Neural cell (in vitro differentiated cells): ENCODE results near the gene SOD3. TPM values are rescaled to one million over a fixed set of nuclear protein-coding genes. Genes with fewer than 3 reads are reported as not detected.

Experiments
- H2AFZ ChIP-seq: fragments of 200-600, 300-800 bp; sonication (generic), shearing (Covaris generic); 2 replicates; pipeline ENCODE4 v1.6.0; 2014; ENCODE audit warnings: low read depth, mild to moderate bottlenecking, antibody characterized with exemption, low read length, moderate library complexity
- H3F3A ChIP-seq: fragments of 200-600 bp; shearing (Covaris generic); 2 replicates; pipeline ENCODE4 v1.6.1; 2016; ENCODE audit warnings: mild to moderate bottlenecking, moderate library complexity, mixed read lengths, antibody characterized with exemption, low read length; ENCODE audit not compliant: insufficient read depth, poor library complexity, severe bottlenecking
- H3K27ac ChIP-seq: fragments of 200-600, 300-800 bp; sonication (generic), shearing (Covaris generic); 2 replicates; pipeline ENCODE4 v1.5.1; 2014; ENCODE audit warnings: mild to moderate bottlenecking, low read length, moderate library complexity
- H3K27me3 ChIP-seq: fragments of 300-800, 200-600 bp; sonication (generic), shearing (Covaris generic); 2 replicates; pipeline ENCODE4 v1.6.0; 2014; ENCODE audit warnings: mild to moderate bottlenecking, low read depth, low read length, moderate library complexity; ENCODE audit not compliant: insufficient read depth
- H3K36me3 ChIP-seq: fragments of 300-800, 200-600 bp; sonication (generic), shearing (Covaris generic); 2 replicates; pipeline ENCODE4 v1.5.1; 2014; ENCODE audit warnings: mild to moderate bottlenecking, antibody characterized with exemption, low read length, moderate library complexity; ENCODE audit not compliant: insufficient read depth
- H3K4me2 ChIP-seq: fragments of 300-800, 200-600 bp; sonication (generic), shearing (Covaris generic); 2 replicates; pipeline ENCODE4 v1.6.0; 2014; ENCODE audit warnings: mild to moderate bottlenecking, low read length
- H3K4me3 ChIP-seq: fragments of 300-800, 200-600 bp; sonication (generic), shearing (Covaris generic); 2 replicates; pipeline ENCODE4 v1.5.1; 2014; ENCODE audit warnings: mild to moderate bottlenecking, low read length, moderate library complexity
- H3K79me2 ChIP-seq: fragments of 200-600 bp; shearing (Covaris generic); replicated peaks from 2 replicates; pipeline ENCODE4 v1.6.0; 2014; ENCODE audit warnings: mild to moderate bottlenecking, low read length, moderate library complexity; ENCODE audit not compliant: insufficient read depth
- H3K9ac ChIP-seq: fragments of 300-800, 200-600 bp; sonication (generic), shearing (Covaris generic); 2 replicates; pipeline ENCODE4 v1.6.1; 2016; ENCODE audit warnings: mild to moderate bottlenecking, low read length, mixed read lengths
- H3K9me2 ChIP-seq: fragments of 200-600 bp; shearing (Covaris generic); 2 replicates; pipeline ENCODE4 v1.6.1; 2016; ENCODE audit warnings: mild to moderate bottlenecking, low read length, mixed read lengths; ENCODE audit not compliant: insufficient read depth
- H3K9me3 ChIP-seq: fragments of 200-600, 300-800 bp; sonication (generic), shearing (Covaris generic); 2 replicates; pipeline ENCODE4 v1.6.1; 2016; ENCODE audit warnings: mild to moderate bottlenecking, mixed run types, low read length, moderate library complexity, mixed read lengths
- H4K20me1 ChIP-seq: fragments of 200-600 bp; shearing (Covaris generic); 2 replicates; pipeline ENCODE4 v1.6.1; 2016; ENCODE audit warnings: mild to moderate bottlenecking, mixed run types; ENCODE audit not compliant: insufficient read depth
- EP300 ChIP-seq: fragments of 450-650 bp; conservative IDR thresholded peaks from 2 replicates; pipeline ENCODE4 v1.6.1; 2014; ENCODE audit warnings: antibody characterized with exemption, mild to moderate bottlenecking, moderate library complexity; ENCODE audit not compliant: poor library complexity, severe bottlenecking
- EZH2 ChIP-seq: fragments of 200-600, 300-800 bp; shearing (Covaris generic), sonication (generic); IDR thresholded peaks from 2 replicates; pipeline ENCODE4 v1.6.1; 2014; ENCODE audit warnings: antibody characterized with exemption, low read length, borderline replicate concordance, mild to moderate bottlenecking; ENCODE audit not compliant: insufficient read depth, poor library complexity, severe bottlenecking
- MXI1 ChIP-seq: fragments of 450-650 bp; conservative IDR thresholded peaks from 2 replicates; pipeline ENCODE4 v1.6.1; 2014; ENCODE audit warnings: antibody characterized with exemption, mild to moderate bottlenecking; ENCODE audit not compliant: poor library complexity, severe bottlenecking
- POLR2AphosphoS5 ChIP-seq: IDR thresholded peaks from 2 replicates; pipeline ENCODE4 v1.6.1; 2012
- RAD21 ChIP-seq: fragments of 450-650 bp; conservative IDR thresholded peaks from 2 replicates; pipeline ENCODE4 v1.6.1; 2014; ENCODE audit warnings: antibody characterized with exemption, mild to moderate bottlenecking, moderate library complexity
- SMC3 ChIP-seq: fragments of 450-650 bp; conservative IDR thresholded peaks from 2 replicates; pipeline ENCODE4 v1.6.1; 2014; ENCODE audit warnings: antibody characterized with exemption, mild to moderate bottlenecking, moderate library complexity; ENCODE audit not compliant: poor library complexity
- TAF1 ChIP-seq: IDR thresholded peaks from 2 replicates; pipeline ENCODE4 v1.6.1; 2012; ENCODE audit warnings: low read depth
- polyA plus RNA-seq: library from polyadenylated mRNA; depleted of rRNA; stranded (reverse); fragments of >200 nt; gene quantifications from 2 replicates; pipeline ENCODE4 v1.2.3, GENCODE V29; 2014
- TF ChIP-seq, protein P1 (sequence below): IDR thresholded peaks from 2 replicates; pipeline ENCODE4 v1.6.1; 2012; ENCODE audit warnings: borderline replicate concordance
- TF ChIP-seq, protein P2 (sequence below): fragments of 450-650 bp; IDR thresholded peaks from 2 replicates; pipeline ENCODE4 v1.5.1; 2014; ENCODE audit warnings: antibody characterized with exemption, mild to moderate bottlenecking, moderate library complexity; ENCODE audit not compliant: poor library complexity, severe bottlenecking

Gene SOD3
- polyA plus RNA-seq, 1 donor from 2014 or later = not detected

DNA sequence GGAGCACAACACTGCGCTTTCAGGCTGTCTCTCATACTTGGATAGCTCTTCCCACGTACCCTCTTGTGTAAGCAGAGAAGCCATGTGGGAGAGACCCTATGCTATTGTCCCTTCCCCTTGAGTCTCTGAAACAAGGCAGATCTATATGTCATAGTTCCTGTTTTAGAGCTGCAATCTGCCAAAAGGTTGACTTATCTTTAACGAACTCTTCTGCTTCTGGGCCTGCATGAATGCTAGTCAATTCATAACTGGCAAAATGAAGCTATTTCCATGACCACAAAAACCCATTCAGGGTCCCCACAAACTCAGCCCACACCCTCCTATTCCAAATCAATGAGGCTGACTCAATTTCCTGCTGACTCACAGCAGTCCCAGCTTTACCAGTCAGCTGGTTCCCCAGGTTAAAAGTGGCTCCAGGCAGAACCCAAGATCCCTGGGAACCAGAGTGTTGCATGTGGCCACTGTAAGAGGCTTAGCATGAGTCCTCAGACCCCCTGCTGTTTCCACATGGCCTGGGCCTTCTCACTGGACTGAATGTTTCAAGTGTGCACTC lies 25.3 kb upstream of the SOD3 start:
- no peaks in the 10 kb centered on the region for H3K36me3 ChIP-seq
- no peak overlapping the region for H2AFZ ChIP-seq
- no peak overlapping the region for H3K4me3 ChIP-seq
- no peaks in the 10 kb centered on the region for H3K27me3 ChIP-seq
- H3K9ac ChIP-seq = no peak overlapping the region
- no peaks in the 10 kb centered on the region for H3F3A ChIP-seq
- no peaks in the 10 kb centered on the region for H4K20me1 ChIP-seq
- no peaks in the 10 kb centered on the region for H3K79me2 ChIP-seq
- TF ChIP-seq MXI1 (no peak), EP300 (no peak), TAF1 (no peak), RAD21 (no peak), SMC3 (no peak), POLR2AphosphoS5 (no peak), EZH2 (no peak)
- TF ChIP-seq, protein P1, sequence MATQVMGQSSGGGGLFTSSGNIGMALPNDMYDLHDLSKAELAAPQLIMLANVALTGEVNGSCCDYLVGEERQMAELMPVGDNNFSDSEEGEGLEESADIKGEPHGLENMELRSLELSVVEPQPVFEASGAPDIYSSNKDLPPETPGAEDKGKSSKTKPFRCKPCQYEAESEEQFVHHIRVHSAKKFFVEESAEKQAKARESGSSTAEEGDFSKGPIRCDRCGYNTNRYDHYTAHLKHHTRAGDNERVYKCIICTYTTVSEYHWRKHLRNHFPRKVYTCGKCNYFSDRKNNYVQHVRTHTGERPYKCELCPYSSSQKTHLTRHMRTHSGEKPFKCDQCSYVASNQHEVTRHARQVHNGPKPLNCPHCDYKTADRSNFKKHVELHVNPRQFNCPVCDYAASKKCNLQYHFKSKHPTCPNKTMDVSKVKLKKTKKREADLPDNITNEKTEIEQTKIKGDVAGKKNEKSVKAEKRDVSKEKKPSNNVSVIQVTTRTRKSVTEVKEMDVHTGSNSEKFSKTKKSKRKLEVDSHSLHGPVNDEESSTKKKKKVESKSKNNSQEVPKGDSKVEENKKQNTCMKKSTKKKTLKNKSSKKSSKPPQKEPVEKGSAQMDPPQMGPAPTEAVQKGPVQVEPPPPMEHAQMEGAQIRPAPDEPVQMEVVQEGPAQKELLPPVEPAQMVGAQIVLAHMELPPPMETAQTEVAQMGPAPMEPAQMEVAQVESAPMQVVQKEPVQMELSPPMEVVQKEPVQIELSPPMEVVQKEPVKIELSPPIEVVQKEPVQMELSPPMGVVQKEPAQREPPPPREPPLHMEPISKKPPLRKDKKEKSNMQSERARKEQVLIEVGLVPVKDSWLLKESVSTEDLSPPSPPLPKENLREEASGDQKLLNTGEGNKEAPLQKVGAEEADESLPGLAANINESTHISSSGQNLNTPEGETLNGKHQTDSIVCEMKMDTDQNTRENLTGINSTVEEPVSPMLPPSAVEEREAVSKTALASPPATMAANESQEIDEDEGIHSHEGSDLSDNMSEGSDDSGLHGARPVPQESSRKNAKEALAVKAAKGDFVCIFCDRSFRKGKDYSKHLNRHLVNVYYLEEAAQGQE = no peak
- TF ChIP-seq, protein P2, sequence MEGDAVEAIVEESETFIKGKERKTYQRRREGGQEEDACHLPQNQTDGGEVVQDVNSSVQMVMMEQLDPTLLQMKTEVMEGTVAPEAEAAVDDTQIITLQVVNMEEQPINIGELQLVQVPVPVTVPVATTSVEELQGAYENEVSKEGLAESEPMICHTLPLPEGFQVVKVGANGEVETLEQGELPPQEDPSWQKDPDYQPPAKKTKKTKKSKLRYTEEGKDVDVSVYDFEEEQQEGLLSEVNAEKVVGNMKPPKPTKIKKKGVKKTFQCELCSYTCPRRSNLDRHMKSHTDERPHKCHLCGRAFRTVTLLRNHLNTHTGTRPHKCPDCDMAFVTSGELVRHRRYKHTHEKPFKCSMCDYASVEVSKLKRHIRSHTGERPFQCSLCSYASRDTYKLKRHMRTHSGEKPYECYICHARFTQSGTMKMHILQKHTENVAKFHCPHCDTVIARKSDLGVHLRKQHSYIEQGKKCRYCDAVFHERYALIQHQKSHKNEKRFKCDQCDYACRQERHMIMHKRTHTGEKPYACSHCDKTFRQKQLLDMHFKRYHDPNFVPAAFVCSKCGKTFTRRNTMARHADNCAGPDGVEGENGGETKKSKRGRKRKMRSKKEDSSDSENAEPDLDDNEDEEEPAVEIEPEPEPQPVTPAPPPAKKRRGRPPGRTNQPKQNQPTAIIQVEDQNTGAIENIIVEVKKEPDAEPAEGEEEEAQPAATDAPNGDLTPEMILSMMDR = no peak
- no peaks in the 10 kb centered on the region for H3K9me2 ChIP-seq
- H3K9me3 ChIP-seq = no peaks in the 10 kb centered on the region
- no peak overlapping the region for H3K27ac ChIP-seq
- H3K4me2 ChIP-seq = no peak overlapping the region

DNA sequence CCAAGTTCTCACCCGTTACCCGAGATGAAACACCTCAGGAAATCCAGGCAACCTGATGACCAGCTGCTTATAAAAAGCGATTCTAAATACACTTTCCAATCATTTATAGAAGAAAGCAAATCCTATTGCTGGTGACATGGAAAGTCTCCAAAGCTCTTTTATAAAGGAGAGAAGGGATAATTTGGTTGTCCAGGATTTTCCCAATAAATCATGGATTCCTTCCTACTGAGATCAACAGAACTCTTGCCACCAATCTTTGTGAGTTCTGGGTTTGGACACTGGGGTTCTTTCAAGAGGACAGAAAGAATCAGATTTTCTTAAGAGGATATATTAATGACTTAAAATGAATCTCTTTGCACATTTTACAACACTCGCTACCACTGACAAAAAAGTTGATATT lies 24.7 kb upstream of the SOD3 start:
- H3K4me2 ChIP-seq = no peak overlapping the region
- H3K27ac ChIP-seq = no peak overlapping the region
- no peak for TF ChIP-seq POLR2AphosphoS5
- TF ChIP-seq MXI1 = no peak
- TF ChIP-seq, protein P2 = no peak
- no peak for TF ChIP-seq EZH2
- TF ChIP-seq, protein P1 = no peak
- no peak for TF ChIP-seq TAF1
- TF ChIP-seq SMC3 = no peak
- no peak for TF ChIP-seq EP300
- no peak overlapping the region for H3K4me3 ChIP-seq
- no peaks in the 10 kb centered on the region for H3K79me2 ChIP-seq
- H3K36me3 ChIP-seq = no peaks in the 10 kb centered on the region
- no peaks in the 10 kb centered on the region for H3K9me2 ChIP-seq
- H4K20me1 ChIP-seq = no peaks in the 10 kb centered on the region
- no peaks in the 10 kb centered on the region for H3F3A ChIP-seq
- H3K9ac ChIP-seq = no peak overlapping the region
- H3K27me3 ChIP-seq = no peaks in the 10 kb centered on the region
- H3K9me3 ChIP-seq = no peaks in the 10 kb centered on the region
- no peak overlapping the region for H2AFZ ChIP-seq
